Mesenchymal stem cell (in vitro differentiated cells and primary cell): ENCODE data around the gene MGLL.

Experiments
- DNase-seq: peaks from one replicate; pipeline ENCODE4 v3.0.0-alpha.2; 2013
- H2AFZ ChIP-seq: one replicate; pipeline ENCODE4 v1.6.1; 2013; ENCODE audit warnings: low read depth, mild to moderate bottlenecking, control low read depth, inconsistent platforms, low read length, moderate library complexity
- H2AK5ac ChIP-seq: 2 replicates; pipeline ENCODE4 v1.6.1; 2013; ENCODE audit warnings: low read length, moderate library complexity, mild to moderate bottlenecking, inconsistent platforms; ENCODE audit not compliant: severe bottlenecking
- H2BK120ac ChIP-seq: one replicate; pipeline ENCODE4 v1.6.1; 2013; ENCODE audit warnings: low read depth, mild to moderate bottlenecking, inconsistent platforms, low read length, moderate library complexity
- H2BK12ac ChIP-seq, 2 experiments: one replicate each; pipeline ENCODE4 v1.6.1; 2013; ENCODE audit warnings: inconsistent platforms in 2 of 2, low read length in 2 of 2, mild to moderate bottlenecking in 2 of 2, moderate library complexity in 2 of 2, control low read depth in 1 of 2
- H2BK15ac ChIP-seq: one replicate; pipeline ENCODE4 v1.6.1; 2013; ENCODE audit warnings: mild to moderate bottlenecking, low read depth, inconsistent platforms; ENCODE audit not compliant: poor library complexity, severe bottlenecking
- H2BK5ac ChIP-seq: 2 replicates; pipeline ENCODE4 v1.6.1; 2013; ENCODE audit warnings: low read depth, mild to moderate bottlenecking, low read length, control low read depth, inconsistent platforms; ENCODE audit not compliant: poor library complexity, severe bottlenecking
- H3K14ac ChIP-seq, 2 experiments: one replicate each; pipeline ENCODE4 v1.6.1; 2013; ENCODE audit warnings: inconsistent platforms in 2 of 2, low read length in 2 of 2, control low read depth in 1 of 2, mild to moderate bottlenecking in 1 of 2, moderate library complexity in 1 of 2
- H3K18ac ChIP-seq, 2 experiments: one replicate each; pipeline ENCODE4 v1.6.1; 2013; ENCODE audit warnings: inconsistent platforms in 2 of 2, low read length in 2 of 2, control low read depth in 1 of 2, low read depth in 1 of 2, mild to moderate bottlenecking in 1 of 2
- H3K23ac ChIP-seq, 2 experiments: one replicate each; pipeline ENCODE4 v1.6.1; 2013; ENCODE audit warnings: inconsistent platforms in 2 of 2, low read length in 2 of 2, mild to moderate bottlenecking in 2 of 2, moderate library complexity in 2 of 2, control low read depth in 1 of 2
- H3K27ac ChIP-seq: 2 replicates; pipeline ENCODE4 v1.5.1; 2013; ENCODE audit warnings: mild to moderate bottlenecking, moderate library complexity, low read length, control low read depth, inconsistent platforms; ENCODE audit not compliant: poor library complexity, severe bottlenecking
- H3K27me3 ChIP-seq, 2 experiments: 2 replicates each; pipeline versions ENCODE4 v1.6.1 to v1.7.0; 2013; ENCODE audit warnings: low read length in 2 of 2, mild to moderate bottlenecking in 2 of 2, moderate library complexity in 2 of 2, control low read depth in 1 of 2, inconsistent platforms in 1 of 2; ENCODE audit not compliant: control insufficient read depth in 1 of 2, insufficient read depth in 1 of 2
- H3K36me3 ChIP-seq, 2 experiments: 2 replicates each; pipeline versions ENCODE4 v1.6.1 to v1.7.0; 2013; ENCODE audit warnings: low read length in 2 of 2, control low read depth in 1 of 2, inconsistent platforms in 1 of 2, low read depth in 1 of 2, mild to moderate bottlenecking in 1 of 2; ENCODE audit not compliant: insufficient read depth in 2 of 2, control insufficient read depth in 1 of 2
- H3K4ac ChIP-seq, 2 experiments: one replicate each; pipeline ENCODE4 v1.6.1; 2013; ENCODE audit warnings: inconsistent platforms in 2 of 2, low read length in 2 of 2, mild to moderate bottlenecking in 2 of 2, moderate library complexity in 2 of 2, control low read depth in 1 of 2, low read depth in 1 of 2
- H3K4me1 ChIP-seq: 2 replicates; pipeline ENCODE4 v1.6.1; 2013; ENCODE audit warnings: low read depth, low read length, control low read depth; ENCODE audit not compliant: control insufficient read depth, insufficient read depth
- H3K4me2 ChIP-seq: 2 replicates; pipeline ENCODE4 v1.6.1; 2013; ENCODE audit warnings: low read length, mild to moderate bottlenecking, inconsistent platforms; ENCODE audit not compliant: poor library complexity, severe bottlenecking
- H3K4me3 ChIP-seq, 2 experiments: 2 replicates each; pipeline versions ENCODE4 v1.5.1 to v1.7.0; 2013; ENCODE audit warnings: low read length in 2 of 2, mild to moderate bottlenecking in 2 of 2, control low read depth in 1 of 2, low read depth in 1 of 2; ENCODE audit not compliant: insufficient read depth in 1 of 2
- H3K79me1 ChIP-seq: replicated peaks from 2 replicates; pipeline ENCODE4 v1.6.1; 2013; ENCODE audit warnings: mild to moderate bottlenecking, control low read depth, low read length, inconsistent platforms; ENCODE audit not compliant: poor library complexity, severe bottlenecking
- H3K9ac ChIP-seq: 2 replicates; pipeline ENCODE4 v1.7.0; 2013; ENCODE audit warnings: mild to moderate bottlenecking, low read length, moderate library complexity
- H3K9me3 ChIP-seq: 2 replicates; pipeline ENCODE4 v1.7.0; 2013; ENCODE audit warnings: mild to moderate bottlenecking, low read length; ENCODE audit not compliant: control insufficient read depth
- H4K8ac ChIP-seq: one replicate; pipeline ENCODE4 v1.6.1; 2013; ENCODE audit warnings: inconsistent platforms, mild to moderate bottlenecking, low read length, moderate library complexity
- H4K91ac ChIP-seq: one replicate; pipeline ENCODE4 v1.6.1; 2013; ENCODE audit warnings: mild to moderate bottlenecking, low read length, inconsistent platforms
- WGBS: methylation state at CpG from one replicate; pipeline ENCODE4 v1.1.7; 2013; ENCODE audit warnings: mixed read lengths; 5-methylcytosine and 5-hydroxymethylcytosine counted together

The MGLL gene

GRCh38 chr3:127803619-127804018, 18.7 kb downstream of the MGLL start:
- Histone ChIP-seq H2BK12ac (no peak overlapping the region), H4K91ac (no peak overlapping the region), H3K9ac (peak overlapping the region; percentile 22), H3K23ac (no peak overlapping the region), H3K9me3 (no peaks in the 10 kb centered on the region), H3K4ac (no peak overlapping the region), H3K27me3 (no peaks in the 10 kb centered on the region), H2BK5ac (no peak overlapping the region), H2BK15ac (no peak overlapping the region), H3K27ac (peak overlapping the region; percentile 91), H3K36me3 (peaks cover 32 to 33% of the 10 kb centered on the region in 2 experiments), H2AK5ac (no peak overlapping the region), H4K8ac (no peak overlapping the region), H2AFZ (no peak overlapping the region), H3K14ac (no peak overlapping the region), H3K4me1 (peaks cover 26% of the 10 kb centered on the region), H3K79me1 (peaks cover 25% of the 10 kb centered on the region), H2BK120ac (no peak overlapping the region), H3K4me2 (no peak overlapping the region), H3K18ac (no peak overlapping the region), H3K4me3 (no peak overlapping the region)
- 0% methylated on average over 3 of the region's 4 CpGs for WGBS
- DNase-seq = peak; percentile 89

GRCh38 chr3:127802606-127803005, 19.7 kb downstream of the MGLL start:
- H3K4me1 ChIP-seq = peaks cover 32% of the 10 kb centered on the region
- 89% methylated on average over 6 of the region's 6 CpGs for whole genome bisulfite sequencing
- no peak overlapping the region for H2AFZ ChIP-seq
- peaks cover 35 to 36% of the 10 kb centered on the region in 2 experiments for H3K36me3 ChIP-seq
- H2AK5ac ChIP-seq = peak overlapping the region; percentile 92
- H3K18ac ChIP-seq = no peak overlapping the region
- no peak overlapping the region for H3K4me2 ChIP-seq
- H4K8ac ChIP-seq = no peak overlapping the region
- no peak overlapping the region for H2BK5ac ChIP-seq
- H2BK15ac ChIP-seq = no peak overlapping the region
- no peaks in the 10 kb centered on the region for H3K27me3 ChIP-seq
- H3K4ac ChIP-seq = no peak overlapping the region
- no peak overlapping the region for H3K14ac ChIP-seq
- H3K79me1 ChIP-seq = peaks cover 27% of the 10 kb centered on the region
- no peak overlapping the region for H3K23ac ChIP-seq
- no peaks in the 10 kb centered on the region for H3K9me3 ChIP-seq
- H2BK12ac ChIP-seq = no peak overlapping the region
- H3K9ac ChIP-seq = no peak overlapping the region
- H2BK120ac ChIP-seq = no peak overlapping the region
- no peak for DNase-seq
- H3K27ac ChIP-seq = no peak overlapping the region
- no peak overlapping the region for H3K4me3 ChIP-seq
- no peak overlapping the region for H4K91ac ChIP-seq

DNA sequence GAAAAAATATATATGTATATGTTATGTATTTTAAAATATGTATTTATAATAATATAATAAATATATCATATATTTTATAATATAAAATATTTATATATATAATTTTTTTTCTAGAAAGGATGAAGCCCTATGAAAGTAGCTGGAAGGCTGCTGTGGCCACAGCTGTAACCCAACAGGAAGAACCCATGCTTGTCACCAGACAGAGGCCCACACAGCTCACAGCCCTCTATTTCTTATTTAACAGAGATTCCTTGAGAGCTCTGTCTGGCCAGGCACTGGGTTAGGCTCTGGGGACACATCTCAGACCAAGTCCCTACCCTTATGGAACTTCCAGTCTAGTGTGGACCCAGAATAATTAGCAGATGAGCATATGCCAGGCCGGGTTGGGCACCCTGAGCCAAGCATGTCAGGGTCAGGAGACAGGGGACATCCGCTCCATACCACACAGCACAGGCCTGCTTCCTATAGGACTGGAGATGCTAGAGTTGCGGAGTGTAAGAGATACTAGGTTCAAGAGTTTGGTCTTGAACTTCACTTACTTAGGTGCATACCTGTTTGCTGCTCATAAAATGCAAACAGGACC, 20.5 kb downstream of the MGLL start:
- WGBS = 89% methylated on average over 3 of the region's 3 CpGs
- peak overlapping the region in 1 of 2 experiments; percentile 47 for H2BK12ac ChIP-seq

GRCh38 chr3:127800508-127800907, 21.8 kb downstream of the MGLL start:
- Histone ChIP-seq H2BK120ac (no peak overlapping the region), H3K4me3 (no peak overlapping the region), H3K27ac (peak overlapping the region; percentile 54), H3K27me3 (no peaks in the 10 kb centered on the region), H3K9ac (peak overlapping the region; percentile 46), H2BK5ac (no peak overlapping the region), H3K79me1 (peaks cover 23% of the 10 kb centered on the region), H3K9me3 (no peaks in the 10 kb centered on the region), H2BK12ac (peak overlapping the region in 1 of 2 experiments; percentile 57), H2AFZ (no peak overlapping the region), H3K14ac (no peak overlapping the region), H3K36me3 (peaks cover 32 to 37% of the 10 kb centered on the region in 2 experiments), H3K4ac (peak overlapping the region in 1 of 2 experiments; percentile 1), H3K18ac (peak overlapping the region in 1 of 2 experiments; percentile 16), H2BK15ac (no peak overlapping the region), H4K91ac (no peak overlapping the region), H3K23ac (no peak overlapping the region), H4K8ac (no peak overlapping the region), H3K4me2 (no peak overlapping the region), H3K4me1 (peaks cover 35% of the 10 kb centered on the region), H2AK5ac (peak overlapping the region; percentile 43)
- WGBS = 38% methylated on average over 2 of the region's 2 CpGs
- no peak for DNase-seq

More for the DNA sequence above, 20.5 kb downstream of the MGLL start:
- Histone ChIP-seq H3K27ac (no peak overlapping the region), H2AK5ac (peak overlapping the region; percentile 78), H4K91ac (no peak overlapping the region), H4K8ac (peak overlapping the region; percentile 48), H3K27me3 (no peaks in the 10 kb centered on the region), H3K36me3 (peaks cover 38 to 40% of the 10 kb centered on the region in 2 experiments), H3K14ac (no peak overlapping the region), H3K18ac (no peak overlapping the region), H3K79me1 (peaks cover 27% of the 10 kb centered on the region), H3K9me3 (no peaks in the 10 kb centered on the region), H3K4ac (peak overlapping the region in 1 of 2 experiments; percentile 57), H3K4me2 (no peak overlapping the region), H3K4me3 (no peak overlapping the region), H2BK15ac (no peak overlapping the region), H2AFZ (no peak overlapping the region), H3K23ac (peak overlapping the region in 1 of 2 experiments; percentile 91), H2BK120ac (no peak overlapping the region), H3K9ac (no peak overlapping the region), H3K4me1 (peaks cover 34% of the 10 kb centered on the region), H2BK5ac (no peak overlapping the region)
- no peak for DNase-seq
